CD4-positive, alpha-beta T cell (primary cell): ENCODE results near the gene MICAL3. TPM values are rescaled to one million over a fixed set of nuclear protein-coding genes. Genes with fewer than 3 reads are reported as not detected.
"Not testable (repeated sequence)": the region's sequence is repeated elsewhere in the genome, so short reads cannot be mapped to it uniquely, and the experiment has no call there.

Experiments used
- ATAC-seq: fragments of 200-7000 bp; cut with Tn5 transposase; one replicate; pipeline ENCODE4 v1.10.0; 2022; ENCODE audit warnings: mild to moderate bottlenecking; ENCODE audit not compliant: poor library complexity
- CTCF ChIA-PET: fragments of 350-600 bp; sonication (Branson Sonifier 250); formaldehyde crosslinking; loops from one replicate; lab custom pipeline; 2021; ENCODE audit warnings: antibody characterized with exemption, inconsistent platforms; lab: Charles Lee
- POLR2A ChIA-PET: fragments of 350-600 bp; sonication (Branson Sonifier 250); formaldehyde crosslinking; loops from one replicate; lab custom pipeline; 2021; ENCODE audit warnings: antibody characterized with exemption, inconsistent platforms; lab: Charles Lee
- DNase-seq, 14 experiments: peaks; one replicate each; pipeline ENCODE4 v3.0.0-alpha.2; 2013 to 2020; ENCODE audit warnings: mixed read lengths in 2 of 14
- H3K27ac ChIP-seq, 2 donors: one replicate each; pipeline versions ENCODE4 v1.5.1 to v1.7.0; 2013; ENCODE audit warnings: low read length in 2 of 2, low read depth in 1 of 2, mild to moderate bottlenecking in 1 of 2
- H3K27me3 ChIP-seq, 2 experiments: 1 replicate in 1 of 2; 2 replicates in 1 of 2; pipeline versions ENCODE4 v1.6.1 to v1.7.0; 2013; ENCODE audit warnings: low read length in 2 of 2, control low read depth in 1 of 2, mild to moderate bottlenecking in 1 of 2, moderate library complexity in 1 of 2; ENCODE audit not compliant: insufficient read depth in 2 of 2, control insufficient read depth in 1 of 2
- H3K36me3 ChIP-seq: one replicate; pipeline ENCODE4 v1.6.1; 2013; ENCODE audit warnings: low read length, control low read depth; ENCODE audit not compliant: insufficient read depth
- H3K4me1 ChIP-seq: one replicate; pipeline ENCODE4 v1.6.1; 2013; ENCODE audit warnings: low read length, control low read depth; ENCODE audit not compliant: insufficient read depth
- H3K4me3 ChIP-seq: one replicate; pipeline ENCODE4 v1.5.1; 2013; ENCODE audit warnings: mild to moderate bottlenecking, low read length, moderate library complexity
- H3K9me3 ChIP-seq, 2 experiments: 1 replicate in 1 of 2; 2 replicates in 1 of 2; pipeline versions ENCODE4 v1.6.1 to v1.7.0; 2013; ENCODE audit warnings: low read length in 2 of 2, mild to moderate bottlenecking in 2 of 2, control low read depth in 1 of 2, moderate library complexity in 1 of 2; ENCODE audit not compliant: control insufficient read depth in 1 of 2, insufficient read depth in 1 of 2
- H3K27ac Mint-ChIP-seq: one replicate; pipeline ENCODE4 v1.8.0; 2020; ENCODE audit warnings: mixed read lengths
- H3K27me3 Mint-ChIP-seq: one replicate; pipeline ENCODE4 v1.8.0; 2021; ENCODE audit warnings: mixed read lengths
- H3K36me3 Mint-ChIP-seq: one replicate; pipeline ENCODE4 v1.8.0; 2021; ENCODE audit warnings: low read depth, mixed read lengths
- H3K4me1 Mint-ChIP-seq: one replicate; pipeline ENCODE4 v1.8.0; 2021; ENCODE audit warnings: low read depth, mixed read lengths
- H3K4me3 Mint-ChIP-seq: one replicate; pipeline ENCODE4 v1.8.0; 2020; ENCODE audit warnings: mild to moderate bottlenecking, mixed read lengths
- H3K9me3 Mint-ChIP-seq: one replicate; pipeline ENCODE4 v1.8.0; 2020; ENCODE audit warnings: mixed read lengths
- intact Hi-C, 2 experiments: fragments of 100-400 bp; cut with DNase I in 1 of 2; cut with micrococcal nuclease in 1 of 2; formaldehyde crosslinking; loops; one replicate each; pipeline versions ENCODE4 v1.15.1 to v1.9.0; 2023 to 2025; cut with DNase I, micrococcal nuclease
- total RNA-seq, 174 experiments: library from RNA in 2 of 174; stranded (reverse) in 2 of 174; gene quantifications; one replicate each; pipeline ENCODE4 v1.2.3 and lab custom pipeline; 2021 to 2026
- TF ChIP-seq, protein P1 (sequence below): fragments of 200-600 bp; IDR thresholded peaks from one replicate; pipeline ENCODE4 v1.8.0; 2022; ENCODE audit warnings: antibody characterized with exemption, mild to moderate bottlenecking

MICAL3 gene
- total RNA-seq, 2 experiments from 2014 or later = 9.4 to 9.9 TPM

DNA sequence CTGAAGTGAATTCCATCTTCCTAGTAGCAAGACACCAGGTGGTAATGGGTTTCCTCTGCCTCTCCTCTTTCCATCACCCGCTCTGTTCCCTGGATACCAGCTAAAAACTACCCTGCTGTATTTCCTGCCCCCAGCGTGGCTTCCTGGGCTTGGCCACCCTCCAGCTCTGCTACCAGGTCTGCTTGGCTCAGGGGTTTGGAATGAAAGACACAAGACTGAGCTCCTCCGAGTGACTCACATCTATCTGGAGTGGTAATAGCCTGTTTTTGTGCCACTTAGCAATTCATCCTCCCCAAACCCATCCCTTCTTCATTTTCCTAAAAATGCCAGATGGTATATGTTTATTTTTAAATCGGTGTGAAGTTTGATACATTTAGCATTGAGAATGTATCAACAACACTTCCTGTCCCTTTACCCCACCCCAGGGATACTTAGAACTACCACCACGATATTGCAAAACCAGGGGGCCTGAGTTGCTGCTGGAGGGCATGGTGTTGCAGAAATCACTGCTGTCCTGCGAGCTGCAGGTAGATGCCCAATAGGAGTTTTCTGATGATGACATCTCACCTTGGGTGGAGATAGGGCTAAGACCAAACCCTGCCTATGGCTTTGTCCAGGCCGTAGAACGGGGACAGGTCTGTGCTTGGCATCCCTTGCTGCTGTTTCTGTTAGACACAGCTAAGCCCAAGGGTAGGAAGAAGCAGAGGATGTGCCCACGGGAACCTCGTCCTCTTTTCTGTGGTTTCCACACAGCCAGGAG lies 7.5 kb upstream of the MICAL3 start:
- Mint-ChIP-seq H3K36me3 (no peaks in the 10 kb centered on the region), H3K4me1 (no peaks in the 10 kb centered on the region), H3K27ac (no peak overlapping the region), H3K9me3 (no peaks in the 10 kb centered on the region), H3K27me3 (peaks cover 17% of the 10 kb centered on the region), H3K4me3 (no peak overlapping the region)
- no peaks in the 10 kb centered on the region for H3K9me3 ChIP-seq
- H3K27me3 ChIP-seq = peaks cover 6 to 10% of the 10 kb centered on the region in 2 experiments
- no peak for ATAC-seq
- no peak overlapping the region for H3K27ac ChIP-seq
- POLR2A ChIA-PET = no interaction called here
- DNase-seq = no peak
- H3K4me1 ChIP-seq = no peaks in the 10 kb centered on the region
- no peaks in the 10 kb centered on the region for H3K36me3 ChIP-seq
- H3K4me3 ChIP-seq = no peak overlapping the region
- TF ChIP-seq, protein P1, sequence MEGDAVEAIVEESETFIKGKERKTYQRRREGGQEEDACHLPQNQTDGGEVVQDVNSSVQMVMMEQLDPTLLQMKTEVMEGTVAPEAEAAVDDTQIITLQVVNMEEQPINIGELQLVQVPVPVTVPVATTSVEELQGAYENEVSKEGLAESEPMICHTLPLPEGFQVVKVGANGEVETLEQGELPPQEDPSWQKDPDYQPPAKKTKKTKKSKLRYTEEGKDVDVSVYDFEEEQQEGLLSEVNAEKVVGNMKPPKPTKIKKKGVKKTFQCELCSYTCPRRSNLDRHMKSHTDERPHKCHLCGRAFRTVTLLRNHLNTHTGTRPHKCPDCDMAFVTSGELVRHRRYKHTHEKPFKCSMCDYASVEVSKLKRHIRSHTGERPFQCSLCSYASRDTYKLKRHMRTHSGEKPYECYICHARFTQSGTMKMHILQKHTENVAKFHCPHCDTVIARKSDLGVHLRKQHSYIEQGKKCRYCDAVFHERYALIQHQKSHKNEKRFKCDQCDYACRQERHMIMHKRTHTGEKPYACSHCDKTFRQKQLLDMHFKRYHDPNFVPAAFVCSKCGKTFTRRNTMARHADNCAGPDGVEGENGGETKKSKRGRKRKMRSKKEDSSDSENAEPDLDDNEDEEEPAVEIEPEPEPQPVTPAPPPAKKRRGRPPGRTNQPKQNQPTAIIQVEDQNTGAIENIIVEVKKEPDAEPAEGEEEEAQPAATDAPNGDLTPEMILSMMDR = no peak
- CTCF ChIA-PET = no interaction called here
- intact Hi-C loops = no loop called here

DNA sequence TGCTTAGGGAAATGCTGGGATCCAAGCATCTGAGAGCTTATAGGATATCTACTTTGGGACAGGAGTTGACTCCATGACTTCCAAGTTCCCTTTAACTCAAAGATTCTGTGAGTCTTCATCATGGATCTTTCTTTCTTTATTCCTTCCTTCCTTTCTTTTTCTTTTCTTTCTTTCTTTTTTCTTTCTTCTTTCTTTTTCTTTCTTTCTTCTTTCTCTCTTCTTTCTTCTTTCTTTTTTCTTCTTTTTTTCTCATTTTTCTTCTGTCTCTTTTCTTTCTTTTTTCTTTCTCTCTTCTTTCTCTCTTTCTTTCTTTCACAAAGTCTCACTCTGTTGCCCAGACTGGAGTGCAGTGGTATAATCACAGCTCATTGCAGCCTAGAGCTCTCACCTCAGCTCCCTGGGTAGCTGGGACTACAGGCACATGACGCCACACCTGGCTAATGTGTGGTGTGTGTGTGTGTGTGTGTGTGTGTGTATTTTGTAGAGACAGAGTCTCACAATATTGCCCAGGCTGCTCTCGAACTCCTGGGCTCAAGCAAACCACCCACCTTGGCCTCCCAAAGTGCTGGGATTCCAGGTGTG lies 5.4 kb upstream of the MICAL3 start:
- Histone ChIP-seq H3K9me3 (no peaks in the 10 kb centered on the region), H3K4me3 (no peak overlapping the region), H3K36me3 (no peaks in the 10 kb centered on the region), H3K4me1 (peaks cover 2% of the 10 kb centered on the region), H3K27me3 (peaks cover 12 to 14% of the 10 kb centered on the region in 2 experiments), H3K27ac (no peak overlapping the region)
- H3K36me3 Mint-ChIP-seq = no peaks in the 10 kb centered on the region
- CTCF ChIA-PET = interaction anchor here (1.5 kb wide), 1 partner anchor 46 kb away, joined by 3 read pairs; no protein-coding TSS in a partner anchor
- POLR2A ChIA-PET = no interaction called here
- no peaks in the 10 kb centered on the region for H3K9me3 Mint-ChIP-seq
- TF ChIP-seq, protein P1 = no peak
- peaks cover 37% of the 10 kb centered on the region for H3K27me3 Mint-ChIP-seq
- ATAC-seq (no peak), DNase-seq (no peak)
- no peak overlapping the region for H3K27ac Mint-ChIP-seq
- intact Hi-C loops = no loop called here
- H3K4me1 Mint-ChIP-seq = no peaks in the 10 kb centered on the region
- no peak overlapping the region for H3K4me3 Mint-ChIP-seq

- POLR2A ChIA-PET = no interaction called here
- Mint-ChIP-seq H3K27ac (no peak overlapping the region), H3K27me3 (peaks cover 41% of the 10 kb centered on the region), H3K36me3 (no peaks in the 10 kb centered on the region), H3K4me1 (peaks cover under 1% of the 10 kb centered on the region), H3K9me3 (no peaks in the 10 kb centered on the region), H3K4me3 (no peak overlapping the region)
- H3K4me3 ChIP-seq = no peak overlapping the region
- DNase-seq (no peak), ATAC-seq (no peak)
- TF ChIP-seq, protein P1 = no peak
- intact Hi-C loops = no loop called here
- H3K27ac ChIP-seq = no peak overlapping the region
- peaks cover 7% of the 10 kb centered on the region for H3K4me1 ChIP-seq
- CTCF ChIA-PET = interaction anchor here (0.6 to 1.5 kb wide), 2 partner anchors 47 to 506 kb away, joined by 3 to 4 read pairs; no protein-coding TSS in a partner anchor
- H3K9me3 ChIP-seq = no peaks in the 10 kb centered on the region
- peaks cover 14% of the 10 kb centered on the region in 2 experiments for H3K27me3 ChIP-seq
- no peaks in the 10 kb centered on the region for H3K36me3 ChIP-seq
Measured at GRCh38 chr22:18028817-18029527, 4.6 kb upstream of the MICAL3 start.

DNA sequence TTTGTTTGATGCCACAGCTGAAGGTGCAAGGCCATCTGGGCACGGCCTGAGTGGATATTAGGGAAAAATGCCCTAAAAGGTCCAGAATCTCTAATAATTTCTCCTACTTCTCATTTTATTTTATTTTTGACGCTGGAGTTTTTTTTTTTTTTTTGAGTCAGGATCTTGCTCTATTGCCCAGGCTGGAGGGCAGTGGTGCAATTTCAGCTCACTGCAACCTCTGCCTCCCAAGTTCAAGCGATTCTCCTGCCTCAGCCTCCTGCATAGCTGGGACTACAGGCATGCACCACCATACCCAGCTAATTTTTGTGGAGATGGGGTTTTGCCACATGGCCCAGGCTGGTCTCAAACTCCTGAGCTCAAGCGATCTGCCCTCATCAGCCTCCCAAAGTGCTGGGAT lies 1.5 kb upstream of the MICAL3 start:
- H3K4me3 Mint-ChIP-seq, ATAC-seq, CTCF ChIA-PET: not testable (repeated sequence)

More for the DNA sequence above, 1.5 kb upstream of the MICAL3 start:
- H3K4me1 Mint-ChIP-seq, DNase-seq, H3K36me3 ChIP-seq, H3K36me3 Mint-ChIP-seq, H3K9me3 ChIP-seq, H3K4me3 ChIP-seq, H3K27ac ChIP-seq, H3K9me3 Mint-ChIP-seq, POLR2A ChIA-PET, H3K27ac Mint-ChIP-seq: not testable (repeated sequence)
- peaks cover 16% of the 10 kb centered on the region for H3K4me1 ChIP-seq
- intact Hi-C loops = loop anchor here in 1 of 2 experiments (1.0 kb wide), 1 partner anchor 196 kb away; no protein-coding TSS in a partner anchor
- peaks cover 68% of the 10 kb centered on the region for H3K27me3 Mint-ChIP-seq
- H3K27me3 ChIP-seq = peaks cover 17 to 22% of the 10 kb centered on the region in 2 experiments
